Karpas-422 (cell line): ENCODE data around the gene DYNC2I2. TPM values are rescaled to one million over a fixed set of nuclear protein-coding genes. Genes with fewer than 3 reads are reported as not detected.

Experiments
- DNase-seq: peaks from one replicate; pipeline ENCODE4 v3.0.0-alpha.2; 2015
- H2AFZ ChIP-seq: fragments of 200-600 bp; sonication (generic); 2 replicates; pipeline ENCODE4 v1.6.1; 2014; ENCODE audit warnings: antibody characterized with exemption, low read length, mixed read lengths
- H3K27ac ChIP-seq: fragments of 200-600 bp; sonication (generic); 2 replicates; pipeline ENCODE4 v1.5.1; 2014; ENCODE audit warnings: mild to moderate bottlenecking, low read length, moderate library complexity
- H3K27me3 ChIP-seq: fragments of 200-600 bp; sonication (generic); 2 replicates; pipeline ENCODE4 v1.6.1; 2014; ENCODE audit warnings: low read length, mixed read lengths
- H3K36me3 ChIP-seq: fragments of 200-600 bp; sonication (generic); 2 replicates; pipeline ENCODE4 v1.6.1; 2014; ENCODE audit warnings: low read length, mixed read lengths; ENCODE audit not compliant: insufficient read depth
- H3K4me1 ChIP-seq: fragments of 200-600 bp; sonication (generic); 2 replicates; pipeline ENCODE4 v1.6.1; 2014; ENCODE audit warnings: mild to moderate bottlenecking, low read length, mixed read lengths
- H3K4me2 ChIP-seq: fragments of 200-600 bp; sonication (generic); 2 replicates; pipeline ENCODE4 v1.6.1; 2014; ENCODE audit warnings: low read length, low read depth, mild to moderate bottlenecking; ENCODE audit not compliant: poor library complexity, severe bottlenecking
- H3K4me3 ChIP-seq: fragments of 200-600 bp; sonication (generic); 2 replicates; pipeline ENCODE4 v1.5.1; 2014; ENCODE audit warnings: mild to moderate bottlenecking, antibody characterized with exemption, low read length, mixed read lengths
- H3K79me2 ChIP-seq: fragments of 200-600 bp; sonication (generic); 2 replicates; pipeline ENCODE4 v1.6.1; 2014; ENCODE audit warnings: mild to moderate bottlenecking, low read length, mixed read lengths
- H3K9ac ChIP-seq: fragments of 200-600 bp; sonication (generic); 2 replicates; pipeline ENCODE4 v1.6.0; 2014; ENCODE audit warnings: low read length
- H3K9me2 ChIP-seq: fragments of 200-600 bp; sonication (generic), shearing (Covaris generic); replicated peaks from 2 replicates; pipeline ENCODE4 v1.6.0; 2014; ENCODE audit warnings: mild to moderate bottlenecking, low read length, moderate library complexity; ENCODE audit not compliant: insufficient read depth
- H3K9me3 ChIP-seq: fragments of 300-700, 200-600 bp; sonication (generic); 2 replicates; pipeline ENCODE4 v1.6.1; 2014; ENCODE audit warnings: low read length, mixed read lengths
- H4K20me1 ChIP-seq: fragments of 200-600 bp; sonication (generic); 2 replicates; pipeline ENCODE4 v1.6.1; 2014; ENCODE audit warnings: mild to moderate bottlenecking, antibody characterized with exemption, low read length, low read depth; ENCODE audit not compliant: insufficient read depth
- total RNA-seq: library from RNA; depleted of rRNA; stranded (reverse); fragments of >200 nt; shearing (Covaris generic); gene quantifications from 2 replicates; pipeline ENCODE4 v1.2.3, GENCODE V29; 2014; ENCODE audit warnings: low replicate concordance

The DYNC2I2 gene
- total RNA-seq, 1 experiment from 2014 or later = 38.9 TPM

- H2AFZ ChIP-seq = no peak overlapping the region
- DNase-seq = no peak
- H3K79me2 ChIP-seq = no peaks in the 10 kb centered on the region
- no peaks in the 10 kb centered on the region for H3K4me1 ChIP-seq
- H3K9ac ChIP-seq = no peak overlapping the region
- no peaks in the 10 kb centered on the region for H4K20me1 ChIP-seq
- H3K27me3 ChIP-seq = no peaks in the 10 kb centered on the region
- no peak overlapping the region for H3K4me2 ChIP-seq
- no peaks in the 10 kb centered on the region for H3K9me2 ChIP-seq
- H3K4me3 ChIP-seq = no peak overlapping the region
- no peaks in the 10 kb centered on the region for H3K9me3 ChIP-seq
- no peak overlapping the region for H3K27ac ChIP-seq
- peaks cover 11% of the 10 kb centered on the region for H3K36me3 ChIP-seq
These were observed 32.1 kb downstream of the DYNC2I2 start for GRCh38 chr9:128624566-128624965.

GRCh38 chr9:128621730-128622455 is 34.8 kb downstream of the DYNC2I2 start:
- Histone ChIP-seq H4K20me1 (no peaks in the 10 kb centered on the region), H3K27me3 (no peaks in the 10 kb centered on the region), H3K9me3 (no peaks in the 10 kb centered on the region), H2AFZ (no peak overlapping the region), H3K4me3 (no peak overlapping the region), H3K36me3 (peaks cover 21% of the 10 kb centered on the region), H3K9ac (no peak overlapping the region), H3K4me2 (no peak overlapping the region), H3K4me1 (no peaks in the 10 kb centered on the region), H3K27ac (no peak overlapping the region), H3K9me2 (no peaks in the 10 kb centered on the region), H3K79me2 (no peaks in the 10 kb centered on the region)
- DNase-seq = no peak

GRCh38 chr9:128619779-128620178 is 36.9 kb downstream of the DYNC2I2 start:
- Histone ChIP-seq H3K4me2 (no peak overlapping the region), H3K27ac (no peak overlapping the region), H3K9me2 (no peaks in the 10 kb centered on the region), H3K9me3 (no peaks in the 10 kb centered on the region), H3K9ac (no peak overlapping the region), H3K4me1 (no peaks in the 10 kb centered on the region), H3K27me3 (no peaks in the 10 kb centered on the region), H4K20me1 (no peaks in the 10 kb centered on the region), H3K79me2 (no peaks in the 10 kb centered on the region), H3K4me3 (no peak overlapping the region), H3K36me3 (peaks cover 31% of the 10 kb centered on the region), H2AFZ (no peak overlapping the region)
- no peak for DNase-seq

- no peak overlapping the region for H3K4me2 ChIP-seq
- DNase-seq = no peak
- H2AFZ ChIP-seq = no peak overlapping the region
- H3K27ac ChIP-seq = no peak overlapping the region
- H3K79me2 ChIP-seq = no peaks in the 10 kb centered on the region
- H3K9me2 ChIP-seq = no peaks in the 10 kb centered on the region
- no peak overlapping the region for H3K4me3 ChIP-seq
- H4K20me1 ChIP-seq = no peaks in the 10 kb centered on the region
- peaks cover 35% of the 10 kb centered on the region for H3K36me3 ChIP-seq
- no peaks in the 10 kb centered on the region for H3K9me3 ChIP-seq
- H3K4me1 ChIP-seq = no peaks in the 10 kb centered on the region
- no peak overlapping the region for H3K9ac ChIP-seq
- H3K27me3 ChIP-seq = no peaks in the 10 kb centered on the region
These were observed 37.5 kb downstream of the DYNC2I2 start for GRCh38 chr9:128619127-128619526.

- no peak for DNase-seq
- H2AFZ ChIP-seq = no peak overlapping the region
These were observed 38.7 kb downstream of the DYNC2I2 start for GRCh38 chr9:128617943-128618342.

GRCh38 chr9:128615571-128615970 is 41.1 kb downstream of the DYNC2I2 start:
- H3K9me3 ChIP-seq = no peaks in the 10 kb centered on the region
- no peak for DNase-seq
- H3K4me2 ChIP-seq = no peak overlapping the region
- H3K4me1 ChIP-seq = no peaks in the 10 kb centered on the region
- H3K36me3 ChIP-seq = peaks cover 52% of the 10 kb centered on the region
- no peaks in the 10 kb centered on the region for H3K27me3 ChIP-seq
- no peak overlapping the region for H3K4me3 ChIP-seq
- H2AFZ ChIP-seq = no peak overlapping the region
- no peak overlapping the region for H3K9ac ChIP-seq
- H4K20me1 ChIP-seq = no peaks in the 10 kb centered on the region
- no peak overlapping the region for H3K27ac ChIP-seq
- H3K9me2 ChIP-seq = no peaks in the 10 kb centered on the region
- no peaks in the 10 kb centered on the region for H3K79me2 ChIP-seq

More at GRCh38 chr9:128617943-128618342, 38.7 kb downstream of the DYNC2I2 start:
- Histone ChIP-seq H3K27ac (no peak overlapping the region), H3K9me3 (no peaks in the 10 kb centered on the region), H3K27me3 (no peaks in the 10 kb centered on the region), H4K20me1 (no peaks in the 10 kb centered on the region), H3K4me1 (no peaks in the 10 kb centered on the region), H3K79me2 (no peaks in the 10 kb centered on the region), H3K36me3 (peaks cover 39% of the 10 kb centered on the region), H3K9ac (no peak overlapping the region), H3K9me2 (no peaks in the 10 kb centered on the region), H3K4me3 (no peak overlapping the region), H3K4me2 (no peak overlapping the region)

- DNase-seq = no peak
- Histone ChIP-seq H3K4me2 (no peak overlapping the region), H3K9me2 (no peaks in the 10 kb centered on the region), H3K27ac (no peak overlapping the region), H3K9ac (no peak overlapping the region), H3K36me3 (peaks cover 53% of the 10 kb centered on the region), H3K27me3 (no peaks in the 10 kb centered on the region), H4K20me1 (no peaks in the 10 kb centered on the region), H3K4me3 (no peak overlapping the region), H3K9me3 (no peaks in the 10 kb centered on the region), H3K4me1 (no peaks in the 10 kb centered on the region), H3K79me2 (no peaks in the 10 kb centered on the region), H2AFZ (no peak overlapping the region)
These were observed 41.9 kb downstream of the DYNC2I2 start for GRCh38 chr9:128614728-128615127.

GRCh38 chr9:128611600-128612394 is 44.9 kb downstream of the DYNC2I2 start:
- Histone ChIP-seq H3K4me1 (no peaks in the 10 kb centered on the region), H3K27me3 (no peaks in the 10 kb centered on the region), H3K9me3 (no peaks in the 10 kb centered on the region), H2AFZ (no peak overlapping the region), H3K27ac (no peak overlapping the region), H3K4me3 (no peak overlapping the region), H3K79me2 (no peaks in the 10 kb centered on the region), H3K9me2 (no peaks in the 10 kb centered on the region), H3K36me3 (peaks cover 60% of the 10 kb centered on the region; the same call in 1 of the 2 replicates), H3K9ac (no peak overlapping the region), H4K20me1 (no peaks in the 10 kb centered on the region), H3K4me2 (no peak overlapping the region)
- DNase-seq = no peak
